IPS-15b (cell line): ENCODE measurements around the gene OSGIN1.

ENCODE experiments used
- H3K27me3 ChIP-seq: one replicate; pipeline ENCODE4 v1.6.1; 2013; ENCODE audit warnings: low read length; ENCODE audit not compliant: control insufficient read depth, insufficient read depth
- H3K36me3 ChIP-seq: one replicate; pipeline ENCODE4 v1.6.1; 2013; ENCODE audit warnings: low read length; ENCODE audit not compliant: control insufficient read depth, insufficient read depth
- H3K4me1 ChIP-seq: one replicate; pipeline ENCODE4 v1.6.1; 2013; ENCODE audit warnings: mild to moderate bottlenecking, low read length; ENCODE audit not compliant: control insufficient read depth, insufficient read depth
- H3K4me3 ChIP-seq: one replicate; pipeline ENCODE4 v1.5.1; 2013; ENCODE audit warnings: low read depth, low read length
- H3K9ac ChIP-seq: one replicate; pipeline ENCODE4 v1.6.1; 2013; ENCODE audit warnings: low read depth, mild to moderate bottlenecking, low read length
- H3K9me3 ChIP-seq: one replicate; pipeline ENCODE4 v1.6.1; 2013; ENCODE audit warnings: mild to moderate bottlenecking, low read length; ENCODE audit not compliant: control insufficient read depth, insufficient read depth

OSGIN1 gene

DNA sequence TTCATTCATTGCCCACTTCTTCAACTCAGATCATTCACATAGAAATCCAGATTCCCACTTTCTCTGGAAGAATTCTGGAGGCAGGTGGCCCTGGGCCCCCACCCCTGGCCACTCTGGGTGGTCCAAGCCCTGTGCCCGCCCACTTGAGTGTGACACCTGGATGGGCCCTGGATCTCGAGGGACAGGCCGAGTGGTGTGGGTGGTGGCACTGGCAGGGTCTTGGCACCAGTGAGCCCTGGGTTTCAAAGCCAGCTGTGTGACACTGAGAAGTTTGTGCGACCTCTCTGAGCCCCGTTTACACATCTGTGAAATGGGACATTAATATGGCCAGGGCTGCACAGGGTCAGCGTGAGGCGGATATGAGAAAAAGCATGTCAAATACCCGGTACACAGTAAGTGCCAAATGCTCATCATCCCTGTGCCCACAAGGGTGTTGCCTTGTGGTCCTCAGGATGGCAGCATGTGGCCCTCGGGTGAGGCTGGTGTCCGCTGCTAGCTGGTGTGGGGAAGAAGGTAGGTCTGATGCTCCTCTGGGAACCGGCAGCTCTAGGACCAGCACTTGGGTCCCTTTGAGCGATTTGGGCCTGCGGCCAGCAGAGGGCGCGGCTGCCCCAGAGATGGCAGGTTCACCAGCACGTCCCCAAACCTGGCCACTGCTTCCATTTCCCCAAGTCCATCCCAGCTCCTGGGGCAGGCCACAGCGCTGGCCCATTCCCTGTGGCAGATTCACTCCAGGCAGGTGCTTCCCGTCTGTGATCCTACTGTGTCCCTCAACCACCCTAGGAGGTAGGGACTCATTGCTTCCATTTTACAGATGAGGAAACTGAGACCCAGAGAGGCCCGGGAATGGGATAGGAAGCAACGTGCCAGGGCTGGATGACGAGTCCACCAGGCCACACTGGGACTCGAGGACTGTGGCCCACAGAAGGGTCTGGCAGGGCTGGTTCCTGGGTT lies 3.6 kb downstream of the OSGIN1 start:
- Histone ChIP-seq H3K27me3 (no peaks in the 10 kb centered on the region), H3K9me3 (no peaks in the 10 kb centered on the region), H3K4me1 (peaks cover 5% of the 10 kb centered on the region), H3K36me3 (peaks cover 3% of the 10 kb centered on the region), H3K4me3 (no peak overlapping the region), H3K9ac (no peak overlapping the region)

DNA sequence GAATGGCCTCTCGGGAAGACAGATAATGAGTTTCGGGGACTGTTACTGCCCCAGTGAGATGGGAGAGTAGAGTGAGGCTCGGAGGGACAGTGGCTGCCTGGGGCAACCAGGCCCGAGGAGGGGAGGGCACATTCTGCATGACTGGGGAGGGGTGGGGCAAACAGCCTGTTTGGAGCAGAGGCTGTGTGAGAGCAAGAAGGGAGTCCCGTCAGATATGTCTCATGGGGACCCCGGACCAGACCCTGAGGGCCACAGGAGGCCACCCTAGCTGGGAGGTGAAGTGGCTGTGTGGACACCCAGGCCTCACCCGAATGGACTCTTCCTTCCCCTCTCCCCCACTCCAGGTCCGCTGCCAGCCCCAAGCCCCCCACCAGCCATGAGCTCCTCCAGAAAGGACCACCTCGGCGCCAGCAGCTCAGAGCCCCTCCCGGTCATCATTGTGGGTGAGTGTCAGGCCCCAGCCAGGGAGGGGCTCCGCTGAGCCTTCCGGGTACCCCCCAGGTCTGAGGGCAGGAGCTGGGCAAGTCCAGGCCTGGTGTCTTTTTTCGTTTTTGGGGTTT lies 4.3 kb downstream of the OSGIN1 start:
- Histone ChIP-seq H3K36me3 (peaks cover 3% of the 10 kb centered on the region), H3K4me1 (peaks cover 5% of the 10 kb centered on the region), H3K9ac (no peak overlapping the region), H3K27me3 (no peaks in the 10 kb centered on the region), H3K4me3 (no peak overlapping the region), H3K9me3 (no peaks in the 10 kb centered on the region)

DNA sequence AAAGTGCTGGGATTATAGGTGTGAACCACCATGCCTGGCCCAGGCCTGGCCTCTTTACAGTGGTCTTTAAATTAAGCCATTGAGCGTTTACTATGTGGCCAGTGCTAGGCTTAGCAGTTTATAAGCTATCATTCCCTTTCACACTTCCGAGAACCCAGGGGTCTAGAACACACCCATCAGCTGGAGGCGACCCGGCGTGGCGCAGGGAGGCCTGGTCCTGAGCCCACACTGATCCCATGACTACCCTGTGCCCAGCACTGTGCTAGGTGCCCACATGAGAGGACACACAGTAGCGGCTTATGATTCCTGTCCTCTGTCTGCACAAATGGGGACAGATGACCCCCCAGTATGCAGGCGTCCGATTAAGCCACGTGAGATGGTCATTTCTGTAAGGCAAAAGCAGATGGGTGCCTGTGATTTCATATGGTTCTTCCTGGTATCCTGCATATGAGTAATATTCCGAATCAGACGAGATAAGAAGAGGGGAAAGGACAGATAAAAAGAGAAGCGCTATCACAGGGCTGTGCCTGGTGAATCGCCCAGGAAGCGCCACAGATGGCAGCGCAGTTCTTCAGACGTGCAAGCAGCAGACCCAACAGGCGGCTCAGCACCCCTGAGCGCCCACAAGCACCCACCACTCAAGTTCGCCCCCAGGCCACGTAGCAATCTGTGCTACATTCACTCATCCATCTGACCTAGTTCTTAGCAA lies 5.3 kb downstream of the OSGIN1 start:
- Histone ChIP-seq H3K9me3 (no peaks in the 10 kb centered on the region), H3K36me3 (peaks cover 3% of the 10 kb centered on the region), H3K4me1 (peaks cover 5% of the 10 kb centered on the region), H3K9ac (no peak overlapping the region), H3K4me3 (no peak overlapping the region), H3K27me3 (no peaks in the 10 kb centered on the region)

DNA sequence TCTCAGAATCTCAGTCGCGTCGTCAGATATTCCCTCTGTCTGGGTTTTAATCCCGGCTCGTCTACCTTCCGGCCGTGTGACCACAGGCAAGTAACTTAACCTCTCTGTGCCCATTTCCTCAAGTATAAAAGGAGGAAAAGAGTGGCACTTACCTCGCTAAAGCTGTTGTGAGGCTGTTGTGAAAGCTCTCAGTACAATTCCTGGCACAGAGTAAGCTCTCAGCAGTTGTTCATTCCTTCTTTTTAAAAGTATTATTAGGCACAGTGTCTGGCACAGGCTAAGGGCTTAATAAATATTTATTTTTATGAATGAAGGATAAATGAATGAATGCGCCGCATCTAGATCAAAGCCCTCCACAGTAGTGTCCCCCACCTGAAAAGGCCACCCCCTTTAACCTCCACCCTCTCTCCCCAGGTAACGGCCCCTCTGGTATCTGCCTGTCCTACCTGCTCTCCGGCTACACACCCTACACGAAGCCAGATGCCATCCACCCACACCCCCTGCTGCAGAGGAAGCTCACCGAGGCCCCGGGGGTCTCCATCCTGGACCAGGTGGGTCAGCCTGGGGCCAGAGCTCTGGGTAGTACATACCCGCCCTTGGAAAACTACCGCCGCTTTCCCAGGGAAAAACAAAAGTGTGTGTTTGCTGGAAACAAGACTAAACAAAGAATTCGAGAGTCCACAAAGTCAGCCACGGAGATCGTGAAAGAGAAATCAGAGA lies 6.0 kb downstream of the OSGIN1 start:
- Histone ChIP-seq H3K9ac (no peak overlapping the region), H3K36me3 (peaks cover 3% of the 10 kb centered on the region), H3K4me1 (peaks cover 3% of the 10 kb centered on the region), H3K4me3 (no peak overlapping the region), H3K9me3 (no peaks in the 10 kb centered on the region), H3K27me3 (no peaks in the 10 kb centered on the region)

DNA sequence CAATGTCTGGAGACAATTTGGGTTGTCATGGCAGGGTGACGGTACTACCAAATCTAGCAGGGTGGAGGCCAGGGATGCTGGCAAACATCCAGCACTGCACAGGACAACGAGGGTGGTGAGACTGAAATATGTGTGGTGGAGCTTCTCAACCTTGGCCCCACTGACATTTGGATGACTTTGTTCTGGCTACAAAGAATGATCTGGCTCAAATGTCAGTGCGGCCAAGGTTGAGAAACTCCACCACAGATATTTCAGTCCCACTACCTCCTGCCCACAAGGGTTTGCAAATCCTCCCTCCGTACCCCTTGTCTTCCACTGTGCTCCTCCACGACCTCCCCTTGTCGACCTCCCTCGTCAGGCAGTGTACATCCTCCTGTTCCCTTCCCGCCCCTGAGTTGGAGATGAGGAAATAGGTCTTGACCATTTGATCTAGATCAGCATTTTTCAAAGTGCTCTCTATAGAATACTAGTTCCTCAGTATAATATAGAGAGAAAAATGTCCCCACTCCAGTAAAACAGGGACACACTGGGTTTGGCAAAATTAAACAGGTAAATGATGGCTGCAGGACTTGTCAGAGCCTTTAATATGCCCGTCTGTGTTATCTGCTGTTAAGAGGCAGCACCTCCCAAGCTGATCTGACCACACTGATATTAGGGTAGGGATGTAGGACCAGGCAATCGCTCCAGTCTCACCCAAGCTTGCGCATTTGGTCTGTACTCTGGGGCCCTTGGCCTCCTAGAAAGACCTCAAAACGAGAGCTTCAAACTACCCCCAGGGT lies 6.8 kb downstream of the OSGIN1 start:
- no peak overlapping the region for H3K9ac ChIP-seq
- no peak overlapping the region for H3K4me3 ChIP-seq
- no peaks in the 10 kb centered on the region for H3K27me3 ChIP-seq
- H3K4me1 ChIP-seq: no peaks in the 10 kb centered on the region
- no peaks in the 10 kb centered on the region for H3K9me3 ChIP-seq
- peaks cover 3% of the 10 kb centered on the region for H3K36me3 ChIP-seq

DNA sequence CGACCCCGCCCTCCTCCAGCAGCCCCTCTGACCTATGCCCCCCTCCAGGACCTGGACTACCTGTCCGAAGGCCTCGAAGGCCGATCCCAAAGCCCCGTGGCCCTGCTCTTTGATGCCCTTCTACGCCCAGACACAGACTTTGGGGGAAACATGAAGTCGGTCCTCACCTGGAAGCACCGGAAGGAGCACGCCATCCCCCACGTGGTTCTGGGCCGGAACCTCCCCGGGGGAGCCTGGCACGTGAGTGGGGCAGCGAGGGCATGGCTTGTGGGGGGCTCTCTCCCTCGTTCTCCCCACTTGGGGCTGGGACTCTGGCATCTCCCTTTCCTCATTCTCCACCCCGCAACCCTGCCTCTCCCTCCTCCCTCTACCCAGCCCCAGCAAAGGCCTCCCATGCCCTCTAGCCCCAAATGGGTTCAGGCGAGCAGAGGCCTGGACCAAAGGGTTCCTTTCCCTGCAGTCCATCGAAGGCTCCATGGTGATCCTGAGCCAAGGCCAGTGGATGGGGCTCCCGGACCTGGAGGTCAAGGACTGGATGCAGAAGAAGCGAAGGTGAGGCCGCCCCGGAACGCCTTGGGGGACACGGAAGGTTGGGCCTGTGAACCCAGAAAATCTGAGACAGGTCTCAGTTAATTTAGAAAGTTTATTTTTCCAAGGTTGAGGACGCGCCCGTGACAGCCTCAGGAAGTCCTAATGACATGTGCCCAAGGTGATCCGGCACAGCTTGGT lies 7.6 kb downstream of the OSGIN1 start:
- no peaks in the 10 kb centered on the region for H3K27me3 ChIP-seq
- H3K4me3 ChIP-seq: no peak overlapping the region
- no peaks in the 10 kb centered on the region for H3K4me1 ChIP-seq
- no peak overlapping the region for H3K9ac ChIP-seq
- H3K9me3 ChIP-seq: no peaks in the 10 kb centered on the region
- peaks cover 3% of the 10 kb centered on the region for H3K36me3 ChIP-seq

DNA sequence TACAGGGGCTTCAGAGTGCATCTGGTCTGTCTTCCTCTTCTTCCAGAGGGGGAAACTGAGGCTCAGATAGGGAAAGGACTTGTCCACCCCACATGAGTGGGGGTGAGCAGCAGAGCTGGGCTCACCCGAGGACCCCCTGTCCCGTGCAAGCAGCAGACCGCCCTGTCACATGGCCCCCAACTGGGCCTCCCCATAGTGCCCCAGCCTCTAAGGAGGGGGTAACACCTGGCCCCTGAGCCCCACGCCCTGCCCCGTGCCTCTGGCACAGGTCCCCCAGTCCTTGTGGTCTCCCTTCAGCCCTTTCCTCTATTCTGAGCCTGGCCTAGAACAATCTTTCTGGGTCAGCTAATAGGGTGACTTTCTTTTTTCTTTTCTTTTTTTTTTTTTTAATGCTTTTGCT lies 8.6 kb downstream of the OSGIN1 start:
- H3K9me3 ChIP-seq: no peaks in the 10 kb centered on the region
- H3K4me3 ChIP-seq: no peak overlapping the region
- no peak overlapping the region for H3K9ac ChIP-seq
- H3K4me1 ChIP-seq: no peaks in the 10 kb centered on the region
- peaks cover 3% of the 10 kb centered on the region for H3K36me3 ChIP-seq
- H3K27me3 ChIP-seq: no peaks in the 10 kb centered on the region

DNA sequence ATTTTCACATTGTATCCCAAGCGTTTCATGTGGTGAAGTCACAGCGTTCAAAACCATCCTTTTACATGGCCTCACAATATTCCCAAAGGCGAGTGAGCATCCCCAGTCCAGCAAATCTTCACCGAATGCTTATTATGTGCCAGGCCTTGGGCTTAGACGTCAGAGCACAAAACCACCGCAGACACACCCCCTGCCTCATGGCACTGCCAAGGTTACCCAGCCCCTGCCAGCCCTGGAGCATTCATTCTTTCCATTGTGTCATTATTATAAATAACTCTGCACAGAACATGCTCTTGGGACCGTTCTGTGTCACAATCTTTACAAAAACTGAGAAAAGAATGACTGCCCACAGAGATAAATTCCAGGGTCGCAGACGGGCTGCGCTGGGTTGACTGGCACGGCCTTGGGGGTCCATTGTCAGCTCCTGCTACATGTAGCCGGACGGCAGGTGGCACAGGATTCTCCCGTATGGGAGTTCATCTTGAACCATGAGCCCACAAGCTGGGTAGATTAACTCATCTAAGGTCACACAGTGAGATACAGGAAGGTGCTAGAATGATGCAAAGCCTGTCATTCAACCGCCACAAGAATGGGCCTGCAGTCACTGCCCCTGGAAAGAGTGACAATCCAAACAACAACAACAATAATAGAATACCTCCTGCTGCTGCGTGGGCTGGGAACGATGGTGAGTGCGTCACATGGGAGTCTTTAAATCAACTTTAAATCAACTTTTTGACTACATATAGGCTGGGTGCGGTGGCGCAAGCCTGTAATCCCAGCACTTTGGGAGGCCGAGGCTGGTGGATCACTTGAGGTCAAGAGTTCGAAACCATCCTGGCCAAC lies 10.5 kb downstream of the OSGIN1 start:
- Histone ChIP-seq H3K4me1 (no peaks in the 10 kb centered on the region), H3K4me3 (no peak overlapping the region), H3K9ac (no peak overlapping the region), H3K9me3 (no peaks in the 10 kb centered on the region), H3K36me3 (peaks cover 3% of the 10 kb centered on the region), H3K27me3 (no peaks in the 10 kb centered on the region)

DNA sequence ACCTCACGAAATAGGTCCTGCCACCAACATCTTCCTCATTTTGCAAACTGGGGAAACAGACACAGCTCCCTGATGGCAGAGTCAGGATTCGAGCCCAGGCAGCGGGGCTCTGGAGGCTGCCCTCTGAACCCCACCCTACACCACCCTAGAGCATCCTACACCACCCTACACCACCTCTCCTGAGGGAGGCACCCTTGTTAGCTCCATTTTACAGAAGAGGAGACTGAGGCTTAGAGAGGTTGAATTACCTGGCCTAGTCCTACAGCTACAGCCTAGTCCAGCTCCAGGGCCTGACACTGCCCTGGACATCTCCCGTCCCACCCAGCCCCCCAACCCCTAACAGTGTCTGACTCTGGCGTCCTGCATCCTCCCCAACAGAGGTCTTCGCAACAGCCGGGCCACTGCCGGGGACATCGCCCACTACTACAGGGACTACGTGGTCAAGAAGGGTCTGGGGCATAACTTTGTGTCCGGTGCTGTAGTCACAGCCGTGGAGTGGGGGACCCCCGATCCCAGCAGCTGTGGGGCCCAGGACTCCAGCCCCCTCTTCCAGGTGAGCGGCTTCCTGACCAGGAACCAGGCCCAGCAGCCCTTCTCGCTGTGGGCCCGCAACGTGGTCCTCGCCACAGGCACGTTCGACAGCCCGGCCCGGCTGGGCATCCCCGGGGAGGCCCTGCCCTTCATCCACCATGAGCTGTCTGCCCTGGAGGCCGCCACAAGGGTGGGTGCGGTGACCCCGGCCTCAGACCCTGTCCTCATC lies 11.8 kb downstream of the OSGIN1 start:
- no peak overlapping the region for H3K9ac ChIP-seq
- peaks cover 5% of the 10 kb centered on the region for H3K27me3 ChIP-seq
- no peaks in the 10 kb centered on the region for H3K4me1 ChIP-seq
- no peaks in the 10 kb centered on the region for H3K36me3 ChIP-seq
- H3K9me3 ChIP-seq: no peaks in the 10 kb centered on the region
- H3K4me3 ChIP-seq: no peak overlapping the region
